ENCODE data around the gene CPOX.

The CPOX gene

DNA sequence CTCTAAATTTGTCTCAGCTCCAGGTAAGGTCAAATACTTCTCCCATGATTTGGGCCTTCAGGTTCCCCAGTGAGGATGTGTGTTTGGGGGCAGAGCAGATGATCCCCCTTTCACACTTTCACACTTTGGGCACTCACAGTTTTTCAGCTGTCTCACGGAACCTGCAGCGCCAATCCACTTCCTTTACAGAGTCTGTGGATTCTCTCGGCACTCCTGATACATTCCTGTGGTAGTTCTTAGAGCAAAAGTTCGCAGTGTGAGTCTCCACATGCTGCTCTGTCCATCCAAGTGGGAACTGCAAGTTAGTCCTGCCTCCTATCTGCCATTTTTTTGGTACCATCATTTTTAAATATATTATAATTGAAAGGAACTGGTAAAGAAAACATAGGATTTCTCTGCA is 20.2 kb upstream of the CPOX start:
- Histone ChIP-seq H3K27ac (peak overlapping the region in 7 of 11 experiments; percentile 13 to 87 (median 73); a peak in 11 of 22 replicates), H3K9ac (peak overlapping the region in 6 of 11 experiments; percentile 11 to 70 (median 61); a peak in 9 of 22 replicates)

DNA sequence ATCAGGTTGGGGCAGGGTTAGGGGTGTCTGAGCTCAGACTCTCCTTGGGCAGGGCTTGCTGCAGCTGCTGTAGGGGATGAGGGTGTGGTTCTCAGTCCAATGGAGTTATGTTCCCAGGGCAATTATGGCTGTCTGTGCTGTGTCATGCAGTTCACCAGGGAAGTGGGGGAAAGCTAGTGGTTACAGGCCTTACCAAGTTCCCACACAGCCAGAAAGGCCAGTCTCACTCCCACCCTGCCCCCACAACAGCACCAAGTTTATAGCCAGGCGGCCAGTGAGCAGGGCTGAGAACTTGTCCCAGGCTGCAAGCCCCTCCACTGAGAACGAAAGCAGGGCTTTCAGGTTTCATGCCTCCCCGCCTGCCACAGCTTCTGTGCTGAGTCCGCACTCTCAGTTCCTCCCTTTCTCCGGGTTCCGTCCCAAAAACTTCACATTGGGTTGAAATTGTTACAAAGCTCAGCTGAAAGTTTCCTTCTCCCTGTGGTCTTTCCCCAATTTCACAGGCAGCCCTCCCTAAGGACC is 19.6 kb upstream of the CPOX start:
- H3K36me3 ChIP-seq = no peaks in the 10 kb centered on the region
- peak overlapping the region in 10 of 11 experiments; percentile 13 to 87 (median 46); a peak in 14 of 22 replicates for H3K27ac ChIP-seq
- peak overlapping the region; percentile 11 to 88 (median 46); a peak in 21 of 22 replicates for H3K4me2 ChIP-seq
- H3K27me3 ChIP-seq = no peaks in the 10 kb centered on the region
- H3K9ac ChIP-seq = peak overlapping the region in 6 of 11 experiments; percentile 11 to 70 (median 61); a peak in 10 of 22 replicates
- H3K9me3 ChIP-seq (replicated peaks in 1 of 11) = peaks cover 0 to 17% (median 9%) of the 10 kb centered on the region in 11 experiments; a peak in 10 of 22 replicates
- no peaks in the 10 kb centered on the region for H4K20me1 ChIP-seq
- no peak for TF ChIP-seq Cebpa-rat (IDR thresholded peaks at IDR 0.05)
- H3K4me1 ChIP-seq = peaks cover 12 to 22% (median 14%) of the 10 kb centered on the region in 10 experiments; a peak in 19 of 20 replicates
- peak overlapping the region in 2 of 10 experiments; percentile 16 to 36; a peak in 3 of 20 replicates for H3K4me3 ChIP-seq

More for the DNA sequence above, 20.2 kb upstream of the CPOX start:
- Histone ChIP-seq H3K4me3 (peak overlapping the region in 1 of 10 experiments; percentile 36; a peak in 1 of 20 replicates), H3K36me3 (no peaks in the 10 kb centered on the region), H3K4me2 (peak overlapping the region in 6 of 11 experiments; percentile 44 to 88 (median 60); a peak in 11 of 22 replicates), H4K20me1 (no peaks in the 10 kb centered on the region), H3K4me1 (peaks cover 12 to 22% (median 14%) of the 10 kb centered on the region in 10 experiments; a peak in 19 of 20 replicates), H3K27me3 (no peaks in the 10 kb centered on the region), H3K9me3 (replicated peaks in 1 of 11) (peaks cover 0 to 17% (median 9%) of the 10 kb centered on the region in 11 experiments; a peak in 10 of 22 replicates)
- no peak for TF ChIP-seq Cebpa-rat (IDR thresholded peaks at IDR 0.05)

DNA sequence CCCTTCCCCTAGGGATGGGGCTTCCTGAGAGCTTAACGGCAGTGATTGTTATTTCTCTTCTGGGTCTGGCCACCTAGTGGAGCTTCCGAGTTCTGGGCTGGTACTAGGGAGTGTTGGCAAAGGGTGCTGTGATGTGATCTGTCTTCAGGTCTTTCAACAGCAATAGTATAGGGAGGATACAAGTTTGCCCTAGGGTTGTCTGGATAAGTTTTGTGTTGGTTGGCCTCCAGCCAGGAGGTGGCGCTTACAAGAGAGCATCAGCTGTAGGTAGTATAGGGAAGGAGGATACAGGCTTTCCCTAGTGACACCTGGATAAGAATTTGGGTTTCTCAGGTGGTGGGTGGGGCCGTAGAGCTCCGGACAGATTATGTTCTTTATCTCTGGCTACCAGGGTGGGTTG is 19.2 kb upstream of the CPOX start:
- Histone ChIP-seq H3K27ac (peak overlapping the region in 8 of 11 experiments; percentile 13 to 87 (median 65); a peak in 12 of 22 replicates), H3K36me3 (no peaks in the 10 kb centered on the region), H3K4me1 (peaks cover 12 to 22% (median 14%) of the 10 kb centered on the region in 10 experiments; a peak in 19 of 20 replicates), H3K4me2 (peak overlapping the region; percentile 11 to 88 (median 46)), H3K9me3 (replicated peaks in 1 of 11) (peaks cover 0 to 17% (median 9%) of the 10 kb centered on the region in 11 experiments; a peak in 10 of 22 replicates), H3K27me3 (no peaks in the 10 kb centered on the region), H3K9ac (peak overlapping the region in 5 of 11 experiments; percentile 11 to 70 (median 65); a peak in 7 of 22 replicates), H3K4me3 (peak overlapping the region in 1 of 10 experiments; percentile 16; a peak in 1 of 20 replicates), H4K20me1 (no peaks in the 10 kb centered on the region)
- TF ChIP-seq Cebpa-rat (IDR thresholded peaks at IDR 0.05) = no peak

DNA sequence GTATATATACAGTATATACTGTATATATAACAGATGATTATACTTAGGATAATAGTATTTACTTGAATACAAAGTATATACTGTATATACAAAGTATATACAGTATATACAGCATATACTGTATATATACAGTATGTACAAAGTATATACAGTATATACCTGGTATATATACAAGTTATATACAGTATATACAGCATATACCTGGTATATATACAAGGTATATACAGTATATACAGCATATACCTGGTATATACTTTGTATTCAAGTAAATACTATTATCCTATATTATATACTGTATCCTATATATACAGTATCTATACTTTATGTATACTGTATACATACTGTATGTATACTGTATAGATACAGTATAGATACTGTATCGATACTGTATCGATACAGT is 14.6 kb upstream of the CPOX start:
- no peaks in the 10 kb centered on the region for H3K36me3 ChIP-seq
- H3K4me3 ChIP-seq = no peak overlapping the region
- no peak overlapping the region for H3K9ac ChIP-seq
- TF ChIP-seq Cebpa-rat (IDR thresholded peaks at IDR 0.05) = no peak
- peaks cover 8 to 31% (median 11%) of the 10 kb centered on the region in 10 experiments; a peak in 19 of 20 replicates for H3K4me1 ChIP-seq
- H3K4me2 ChIP-seq = no peak overlapping the region
- no peak overlapping the region for H3K27ac ChIP-seq
- no peaks in the 10 kb centered on the region for H3K27me3 ChIP-seq
- peaks cover 6 to 24% (median 13%) of the 10 kb centered on the region in 11 experiments; a peak in 12 of 22 replicates for H3K9me3 ChIP-seq (replicated peaks in 1 of 11)
- no peaks in the 10 kb centered on the region for H4K20me1 ChIP-seq

DNA sequence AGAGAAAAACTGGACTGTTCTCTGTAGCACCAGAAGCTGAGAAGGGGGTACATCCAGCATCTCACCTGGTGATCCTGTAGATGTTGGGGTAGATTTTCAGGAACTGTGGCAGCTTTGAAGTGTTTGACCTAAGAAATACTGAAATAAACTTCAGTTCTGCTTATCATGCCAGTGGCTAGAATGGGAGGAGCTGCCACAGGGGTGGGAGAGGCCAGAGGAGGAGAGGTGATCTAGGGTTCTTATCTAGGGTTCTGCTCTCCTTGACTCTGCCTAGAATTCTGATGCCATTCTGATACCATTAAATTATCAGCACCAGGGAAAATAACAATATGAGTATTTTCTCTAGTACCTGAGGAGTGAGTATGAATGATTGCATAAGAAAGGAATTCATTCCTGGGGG is 10.2 kb upstream of the CPOX start:
- no peaks in the 10 kb centered on the region for H3K36me3 ChIP-seq
- H3K9ac ChIP-seq = peak overlapping the region in 2 of 11 experiments; percentile 2 to 32; a peak in 2 of 22 replicates
- H3K4me1 ChIP-seq = peaks cover 0 to 59% (median 7%) of the 10 kb centered on the region in 10 experiments; a peak in 11 of 20 replicates
- no peak for TF ChIP-seq Cebpa-rat (IDR thresholded peaks at IDR 0.05)
- H3K9me3 ChIP-seq (replicated peaks in 1 of 11) = peaks cover 0 to 9% (median 4%) of the 10 kb centered on the region in 11 experiments; a peak in 5 of 22 replicates
- H3K4me2 ChIP-seq = peak overlapping the region in 1 of 11 experiments; percentile 43; a peak in 3 of 22 replicates
- no peaks in the 10 kb centered on the region for H3K27me3 ChIP-seq
- no peaks in the 10 kb centered on the region for H4K20me1 ChIP-seq
- H3K4me3 ChIP-seq = no peak overlapping the region
- no peak overlapping the region for H3K27ac ChIP-seq

DNA sequence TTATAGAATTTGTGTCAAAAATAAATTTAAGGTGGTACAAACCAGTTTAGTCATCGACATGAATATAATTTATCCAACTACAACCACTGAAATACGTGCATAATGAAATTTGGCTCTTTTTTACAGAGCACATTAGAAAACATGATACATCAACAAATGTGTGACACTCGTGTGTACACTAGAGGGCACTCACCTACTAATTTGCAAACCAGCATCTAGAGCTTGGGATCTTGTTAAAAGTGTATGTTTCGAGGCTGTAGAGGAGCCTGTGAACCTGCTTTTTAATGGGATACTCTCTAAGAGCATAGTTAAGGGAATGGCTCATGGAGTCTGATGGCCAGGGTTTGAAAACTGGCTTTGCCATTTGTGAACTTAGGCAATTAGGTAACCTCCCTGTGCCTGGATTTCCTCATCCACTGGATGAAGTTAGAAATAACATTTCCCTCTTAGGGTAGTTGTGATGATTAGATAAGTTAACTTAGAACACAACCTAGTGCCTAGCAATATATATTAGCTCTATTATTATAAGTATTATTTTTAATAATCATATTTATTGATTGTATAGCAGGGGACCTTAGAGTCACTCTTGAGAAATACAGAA is 8.8 kb upstream of the CPOX start:
- no peaks in the 10 kb centered on the region for H3K27me3 ChIP-seq
- peak overlapping the region in 2 of 11 experiments; percentile 27 to 58; a peak in 2 of 22 replicates for H3K4me2 ChIP-seq
- no peaks in the 10 kb centered on the region for H3K36me3 ChIP-seq
- no peak overlapping the region for H3K27ac ChIP-seq
- TF ChIP-seq Cebpa-rat (IDR thresholded peaks at IDR 0.05) = no peak
- H3K4me3 ChIP-seq = no peak overlapping the region
- no peaks in the 10 kb centered on the region for H4K20me1 ChIP-seq
- H3K4me1 ChIP-seq = peaks cover 0 to 71% (median 7%) of the 10 kb centered on the region in 10 experiments; a peak in 11 of 20 replicates
- peaks cover 0 to 7% (median 3%) of the 10 kb centered on the region in 11 experiments; a peak in 5 of 22 replicates for H3K9me3 ChIP-seq (replicated peaks in 1 of 11)
- no peak overlapping the region for H3K9ac ChIP-seq

DNA sequence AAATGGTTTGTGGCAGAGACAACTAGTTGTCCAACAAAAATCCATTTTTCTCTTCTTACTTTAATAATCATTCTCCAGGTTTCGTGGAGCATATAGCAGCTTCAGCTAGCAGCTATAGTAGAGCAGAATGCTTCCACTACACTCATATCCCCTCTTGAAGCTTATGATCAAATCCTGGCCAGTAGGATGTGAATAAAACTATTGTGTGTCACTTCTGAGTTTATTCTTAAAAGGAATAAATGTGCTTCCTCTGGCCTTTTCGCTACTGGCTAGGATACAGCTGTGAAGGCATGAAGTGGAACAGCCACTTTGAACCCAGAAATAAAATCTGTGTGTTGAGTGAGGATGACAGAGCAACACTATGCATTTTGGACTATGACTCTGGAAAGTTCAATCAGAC is 7.8 kb upstream of the CPOX start:
- no peak for TF ChIP-seq Cebpa-rat (IDR thresholded peaks at IDR 0.05)
- Histone ChIP-seq H3K36me3 (no peaks in the 10 kb centered on the region), H3K9ac (peak overlapping the region in 2 of 11 experiments; percentile 16 to 37; a peak in 1 of 22 replicates), H3K4me2 (peak overlapping the region in 4 of 11 experiments; percentile 8 to 58 (median 10); a peak in 3 of 22 replicates), H4K20me1 (no peaks in the 10 kb centered on the region), H3K4me1 (peaks cover 0 to 78% (median 7%) of the 10 kb centered on the region in 10 experiments; a peak in 11 of 20 replicates), H3K9me3 (replicated peaks in 1 of 11) (no peaks in the 10 kb centered on the region), H3K27me3 (no peaks in the 10 kb centered on the region), H3K4me3 (no peak overlapping the region), H3K27ac (0 out of 22 replicates have a peak overlapping the region, but pooled peaks of 1 of the 11 experiments have one; percentile 15)

DNA sequence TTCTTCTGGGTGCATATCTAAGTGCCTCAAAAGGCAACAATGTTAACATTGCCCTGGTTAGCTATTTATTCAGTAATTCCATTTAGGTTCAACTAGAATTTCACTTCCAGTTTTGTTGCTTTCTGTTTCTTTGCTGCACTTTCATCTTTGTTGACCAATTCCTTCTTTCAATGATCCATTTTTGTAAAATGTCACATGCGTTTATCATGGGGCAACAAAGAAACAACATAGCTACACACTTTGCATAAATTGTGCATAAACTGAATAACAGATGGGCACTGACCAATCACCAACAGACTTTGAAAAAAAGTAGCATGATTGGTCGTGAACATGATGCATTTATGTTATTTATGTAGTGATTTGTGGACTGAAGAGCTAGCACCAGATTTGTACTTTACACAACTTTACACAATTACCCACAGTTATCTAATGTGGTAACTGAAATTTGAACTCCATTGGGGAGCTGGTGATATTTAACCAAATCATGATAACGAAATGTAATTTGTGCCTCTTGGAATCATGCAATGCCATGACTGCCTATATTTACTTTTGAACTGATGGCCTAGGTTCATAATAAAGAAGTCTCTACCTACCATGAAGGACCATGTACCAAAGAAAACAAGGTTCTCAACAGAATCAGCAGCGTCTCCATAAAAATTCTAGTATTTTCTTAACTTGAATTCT is 7.1 kb upstream of the CPOX start:
- H3K27me3 ChIP-seq = no peaks in the 10 kb centered on the region
- no peaks in the 10 kb centered on the region for H3K9me3 ChIP-seq (replicated peaks in 1 of 11)
- TF ChIP-seq Cebpa-rat (IDR thresholded peaks at IDR 0.05) = no peak
- H3K36me3 ChIP-seq = no peaks in the 10 kb centered on the region
- H3K9ac ChIP-seq = no peak overlapping the region
- H3K4me3 ChIP-seq = no peak overlapping the region
- H3K4me2 ChIP-seq = peak overlapping the region in 5 of 11 experiments; percentile 2 to 61 (median 11); a peak in 7 of 22 replicates
- 0 out of 22 replicates have a peak overlapping the region, but pooled peaks of 2 of the 11 experiments have one; percentile 15 to 18 for H3K27ac ChIP-seq
- no peaks in the 10 kb centered on the region for H4K20me1 ChIP-seq
- H3K4me1 ChIP-seq = peaks cover 0 to 72% (median 7%) of the 10 kb centered on the region in 10 experiments; a peak in 11 of 20 replicates

Measured in BLaER1 treated with 17β-estradiol and CSF1 and Interleukin-3, amounts not matched to agents 10 nM and 100 nM (cell line).